HG03457 (cell line): ENCODE results near the gene PARP1.

ENCODE experiments used
- ATAC-seq: cut with Tn5 transposase; IDR thresholded peaks from one replicate; pipeline ENCODE4 v1.9.1; 2021; ENCODE audit warnings: moderate number of reproducible peaks; ENCODE audit not compliant: unreplicated experiment

PARP1 gene

GRCh38 chr1:226407199-226407496 is 745 bp downstream of the PARP1 start:
- no peak for ATAC-seq

GRCh38 chr1:226406401-226406881 is 1.5 kb downstream of the PARP1 start:
- ATAC-seq: no peak

GRCh38 chr1:226405411-226405988 is 2.4 kb downstream of the PARP1 start:
- no peak for ATAC-seq

GRCh38 chr1:226404904-226405222 is 3.0 kb downstream of the PARP1 start:
- no peak for ATAC-seq

GRCh38 chr1:226404063-226404903 is 3.6 kb downstream of the PARP1 start:
- no peak for ATAC-seq

GRCh38 chr1:226403201-226404034 is 4.5 kb downstream of the PARP1 start:
- no peak for ATAC-seq

- no peak for ATAC-seq
Observed at GRCh38 chr1:226402739-226403165, 5.1 kb downstream of the PARP1 start.

- no peak for ATAC-seq
Observed at GRCh38 chr1:226401355-226402303, 6.3 kb downstream of the PARP1 start.

- ATAC-seq: no peak
Observed at GRCh38 chr1:226400519-226401354, 7.2 kb downstream of the PARP1 start.

GRCh38 chr1:226397955-226398636 is 9.8 kb downstream of the PARP1 start:
- ATAC-seq: no peak

- no peak for ATAC-seq
Observed at GRCh38 chr1:226397011-226397926, 10.6 kb downstream of the PARP1 start.

- ATAC-seq: no peak
Observed at GRCh38 chr1:226395753-226396152, 12.1 kb downstream of the PARP1 start.

- no peak for ATAC-seq
Observed at GRCh38 chr1:226394462-226394861, 13.4 kb downstream of the PARP1 start.

- no peak for ATAC-seq
Observed at GRCh38 chr1:226390681-226391080, 17.2 kb downstream of the PARP1 start.

GRCh38 chr1:226388131-226388530 is 19.8 kb downstream of the PARP1 start:
- ATAC-seq: no peak

- no peak for ATAC-seq
Observed at GRCh38 chr1:226384717-226385116, 23.2 kb downstream of the PARP1 start.

GRCh38 chr1:226384040-226384439 is 23.9 kb downstream of the PARP1 start:
- ATAC-seq: no peak

GRCh38 chr1:226382030-226382429 is 25.9 kb downstream of the PARP1 start:
- no peak for ATAC-seq
